ENCODE data around the gene TBXA2R. TPM values are rescaled to one million over a fixed set of nuclear protein-coding genes. Genes with fewer than 3 reads are reported as not detected.

Gene TBXA2R
- total and polyA plus RNA-seq, 2 of the 4 experiments (the other 2 are of a cell fraction): 0.36 to 2.3 TPM

DNA sequence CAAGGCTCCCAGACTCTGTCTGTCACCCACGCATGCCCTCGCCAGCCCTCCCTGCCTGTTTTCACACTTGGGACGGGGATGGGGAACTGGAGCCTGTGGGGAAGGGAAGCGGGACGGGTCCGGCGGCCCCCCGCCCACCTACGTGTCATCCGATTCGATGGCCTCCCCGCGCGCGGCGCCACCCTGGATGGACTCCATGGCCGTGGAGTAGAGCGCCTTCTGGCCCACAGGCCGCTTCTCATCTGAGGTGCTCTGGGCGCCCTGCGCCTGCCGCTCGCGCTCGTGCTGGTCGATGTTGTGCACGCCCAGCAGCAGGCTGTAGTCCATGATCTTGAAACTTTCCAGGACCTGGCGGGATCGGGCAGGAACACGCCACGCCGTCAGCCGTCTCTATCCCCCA is 45.0 kb upstream of the TBXA2R start:
- TF ChIP-seq CHD1 (IDR thresholded peaks at IDR 0.05; ENCODE audit: low read depth, low read length): no peak
- no peak for TF ChIP-seq MAFK (IDR thresholded peaks at IDR 0.05; ENCODE audit: low read depth, low read length)
- TF ChIP-seq RAD21 (IDR thresholded peaks at IDR 0.05; ENCODE audit: low read length): no peak
- TF ChIP-seq RCOR1 (IDR thresholded peaks at IDR 0.05; ENCODE audit: insufficient replicate concordance, low read length): no peak
- TF ChIP-seq BHLHE40 (IDR thresholded peaks at IDR 0.05; ENCODE audit: low read depth, low read length): no peak
- TF ChIP-seq CEBPB (IDR thresholded peaks at IDR 0.05; ENCODE audit: low read depth, low read length): no peak
- no peak for TF ChIP-seq FOS (IDR thresholded peaks at IDR 0.05; ENCODE audit: low read depth, low read length)

More for the DNA sequence above, 45.0 kb upstream of the TBXA2R start:
- ChIA-PET CTCF (no interaction called here), POLR2A (ENCODE audit: unreplicated experiment) (no interaction called here)
- Histone ChIP-seq H2AK5ac (ENCODE audit: low read depth, low read length) (no peak overlapping the region), H2BK5ac (ENCODE audit: low read depth, low read length, poor library complexity, severe bottlenecking) (no peak overlapping the region), H4K20me1 (ENCODE audit: insufficient read depth, low read length) (no peaks in the 10 kb centered on the region), H2BK20ac (ENCODE audit: low read depth, low read length) (no peak overlapping the region), H2AK9ac (replicated peaks; ENCODE audit: low read depth, low read length, poor library complexity) (no peak overlapping the region), H3K79me1 (ENCODE audit: low read depth in 1 of 2, low read length in 2 of 2) (peaks cover 6 to 14% of the 10 kb centered on the region in 2 experiments), H3K27me3 (ENCODE audit: control insufficient read depth, insufficient read depth, low read length) (no peaks in the 10 kb centered on the region), H3K23ac (ENCODE audit: low read depth, low read length) (no peak overlapping the region), H3K9me1 (ENCODE audit: insufficient read depth, low read length) (peaks cover 3% of the 10 kb centered on the region; the same call in 1 of the 2 replicates), H2AFZ (replicated peaks; ENCODE audit: low read length, poor library complexity) (no peak overlapping the region), H4K91ac (ENCODE audit: insufficient read depth, low read depth, low read length) (no peak overlapping the region), H3K18ac (ENCODE audit: low read depth, low read length) (no peak overlapping the region), H3K27ac (ENCODE audit: insufficient read depth, low read length) (no peak overlapping the region), H2BK120ac (ENCODE audit: low read depth, low read length) (no peak overlapping the region), H3K4ac (ENCODE audit: low read depth, low read length) (no peak overlapping the region), H4K5ac (ENCODE audit: low read depth, low read length) (no peak overlapping the region), H3K56ac (ENCODE audit: extremely low read depth, insufficient read depth, low read length) (no peak overlapping the region), H3K4me3 (ENCODE audit: insufficient read depth, low read depth, low read length) (no peak overlapping the region), H4K8ac (ENCODE audit: low read depth in 2 of 2, low read length in 2 of 2) (no peak overlapping the region), H3K9me3 (ENCODE audit: control insufficient read depth, insufficient read depth, low read length) (no peaks in the 10 kb centered on the region), H3K4me2 (ENCODE audit: low read depth, low read length) (no peak overlapping the region), H3K14ac (replicated peaks; ENCODE audit: low read depth, low read length) (no peak overlapping the region), H3K4me1 (ENCODE audit: control insufficient read depth, insufficient read depth, low read length) (peaks cover 3% of the 10 kb centered on the region), H2BK15ac (ENCODE audit: low read depth, low read length) (no peak overlapping the region), H3K9ac (ENCODE audit: low read depth, low read length) (no peak overlapping the region), H3K36me3 (ENCODE audit: control insufficient read depth, insufficient read depth, low read length) (peaks cover 46% of the 10 kb centered on the region)
- ATAC-seq (ENCODE audit: low read depth) (no peak), DNase-seq (no peak)
- dilution Hi-C loops (cut with HindIII; ENCODE audit: low sequenced_read_pairs, unreplicated experiment): no loop called here
- WGBS, 2 experiments (ENCODE audit: extremely low coverage in 2 of 2, insufficient read length in 1 of 2): 96% methylated on average over 13 of the region's 33 CpGs; no CpG with 5 or more reads in 1 of the 2 experiments
- intact Hi-C loops (cut with micrococcal nuclease): no loop called here
- in situ Hi-C loops (cut with MboI; ENCODE audit: low sequenced_read_pairs): no loop called here
- no TSS peak for BruUV-seq (replicated peaks)
